Bone marrow (tissue), 2 donors: ENCODE results near the gene SEMA3A.
"Not testable (repeated sequence)": the region's sequence is repeated elsewhere in the genome, so short reads cannot be mapped to it uniquely, and the experiment has no call there.

Experiments used
- DNase-seq, 2 donors: peaks; one replicate each; lab custom pipeline; 2025; lab: John Stamatoyannopoulos, UW

Gene SEMA3A

GRCh38 chr7:84194484-84195271 is at the start of gene SEMA3A:
SEMA3A (minus strand) TSS chr7:84194789; CDS start chr7:84194586, 203 bp downstream.
- DNase-seq, result peak; percentile 7 to 18

DNA sequence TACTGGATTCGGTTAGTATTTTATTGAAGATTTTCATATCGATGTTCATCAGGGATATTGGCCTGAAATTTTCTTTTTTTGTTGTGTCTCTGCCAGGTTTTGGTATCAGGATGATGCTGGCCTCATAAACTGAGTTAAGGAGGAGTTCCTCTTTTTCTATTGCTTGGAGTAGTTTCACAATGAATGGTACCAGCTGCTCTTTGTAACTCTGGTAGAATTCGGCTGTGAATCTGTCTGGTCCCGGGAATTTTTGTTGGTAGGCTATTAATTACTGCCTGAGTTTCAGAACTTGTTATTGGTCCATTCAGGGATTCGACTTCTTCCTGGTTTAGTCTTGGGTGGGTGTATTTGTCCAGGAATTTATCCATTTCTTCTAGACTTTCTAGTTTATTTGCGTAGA is 48.4 kb upstream of the SEMA3A start:
- not testable (repeated sequence) for DNase-seq

DNA sequence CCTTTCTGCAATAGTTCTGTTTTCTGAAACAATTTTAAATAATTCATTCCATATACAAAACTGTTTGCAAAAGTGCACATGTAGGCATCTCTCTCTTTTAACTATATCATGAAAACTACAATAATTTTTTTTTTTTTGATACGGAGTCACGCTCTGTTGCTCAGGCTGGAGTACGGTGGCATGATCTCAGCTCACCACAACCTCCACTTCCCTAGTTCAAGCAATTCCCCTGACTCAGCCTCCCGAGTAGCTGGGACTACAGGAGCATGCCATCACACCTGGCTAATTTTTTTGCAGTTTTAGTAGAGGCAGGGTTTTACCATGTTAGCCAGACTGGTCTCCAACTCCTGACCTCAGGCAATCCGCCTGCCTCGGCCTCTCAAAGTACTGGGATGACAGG is 44.0 kb upstream of the SEMA3A start:
- DNase-seq, result no peak

DNA sequence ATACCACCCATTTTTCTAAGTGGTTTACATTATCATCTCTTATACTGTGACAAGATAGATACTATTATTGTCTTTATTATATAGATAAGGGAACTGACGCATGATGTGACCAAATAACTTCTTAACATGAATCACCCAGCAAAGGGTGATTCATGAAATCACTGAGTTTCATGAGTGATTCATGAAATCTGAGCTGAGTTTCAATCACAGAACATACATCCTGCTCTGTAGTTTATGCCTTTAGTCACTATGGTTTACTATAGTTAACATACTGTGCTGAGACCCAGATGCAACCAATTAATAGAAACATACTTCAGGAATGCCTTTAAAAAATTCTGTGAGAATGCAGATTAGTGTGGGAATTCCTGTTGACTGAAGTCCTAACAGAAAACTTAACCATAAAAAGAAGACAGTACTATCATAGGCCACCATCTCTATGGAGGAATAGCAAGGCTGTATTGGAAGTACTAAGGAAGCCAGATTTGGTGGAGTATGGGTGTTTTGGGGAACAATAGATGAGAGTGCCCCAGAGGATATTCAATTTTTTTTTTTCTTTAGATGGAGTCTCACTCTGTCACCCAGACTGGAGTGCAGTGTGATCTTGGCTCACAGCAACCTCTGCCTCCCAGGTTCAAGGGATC is 43.1 kb upstream of the SEMA3A start:
- no peak for DNase-seq

GRCh38 chr7:84236398-84236797 is 41.8 kb upstream of the SEMA3A start:
- DNase-seq, result no peak

DNA sequence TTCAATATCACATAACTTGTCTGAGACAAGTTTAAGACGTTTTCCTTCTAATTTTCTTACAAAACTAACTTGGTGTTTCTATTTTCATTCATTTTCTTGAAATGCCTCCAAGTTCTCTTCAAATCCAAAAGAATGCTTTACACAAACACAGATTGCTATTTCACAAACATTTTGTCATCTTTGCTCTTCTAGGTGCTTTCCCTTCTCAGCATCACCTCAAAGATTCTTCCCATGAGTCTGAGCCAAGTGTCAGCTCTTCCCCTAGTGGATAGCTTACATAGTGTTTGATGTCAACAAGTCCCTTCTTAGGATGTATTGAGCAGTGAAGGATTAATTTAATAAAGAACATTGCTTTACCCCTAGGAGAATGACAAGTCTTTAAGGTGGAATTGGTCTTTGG is 38.1 kb upstream of the SEMA3A start:
- DNase-seq, result no peak

GRCh38 chr7:84231157-84231556 is 36.6 kb upstream of the SEMA3A start:
- no peak for DNase-seq

- DNase-seq, result no peak
Observed at GRCh38 chr7:84230491-84230890, 35.9 kb upstream of the SEMA3A start.

- no peak for DNase-seq
Observed at GRCh38 chr7:84228526-84228925, 33.9 kb upstream of the SEMA3A start.

DNA sequence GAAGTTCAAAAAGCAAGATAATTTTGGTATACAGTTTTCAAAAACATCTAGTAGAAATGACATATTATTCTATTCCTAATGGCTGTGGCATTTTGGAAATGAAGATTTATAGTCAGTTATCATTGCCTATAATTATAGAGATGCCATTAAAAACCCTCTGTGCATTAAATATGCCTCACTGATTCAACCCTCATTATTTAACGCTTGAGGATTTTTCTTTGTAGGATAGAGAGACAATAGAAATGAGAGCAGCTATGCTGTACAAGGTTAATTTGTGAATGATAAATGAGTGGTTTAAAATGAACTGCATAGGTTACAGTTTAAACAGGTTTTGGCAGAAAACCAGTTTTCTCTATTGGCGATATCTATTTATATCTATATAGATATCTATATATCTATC is 32.2 kb upstream of the SEMA3A start:
- DNase-seq, result no peak

DNA sequence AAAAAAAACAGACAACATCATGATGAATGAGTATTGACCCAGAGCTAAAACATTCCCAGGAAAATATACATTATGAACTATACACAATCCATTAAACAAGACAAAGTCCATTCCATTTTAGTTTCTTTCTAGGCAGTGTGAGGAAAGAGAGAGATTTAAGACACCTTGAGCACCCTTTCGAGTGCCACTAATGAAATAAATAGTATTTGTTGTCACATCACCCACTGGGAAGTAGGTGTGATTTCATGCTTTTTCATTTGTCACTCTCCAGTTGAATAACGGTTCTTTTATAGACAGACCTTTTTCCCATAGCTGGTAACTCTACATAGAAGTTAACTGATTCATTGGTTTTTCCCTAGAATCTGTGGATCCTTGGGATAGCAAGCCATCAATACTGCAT is 29.9 kb upstream of the SEMA3A start:
- no peak for DNase-seq

DNA sequence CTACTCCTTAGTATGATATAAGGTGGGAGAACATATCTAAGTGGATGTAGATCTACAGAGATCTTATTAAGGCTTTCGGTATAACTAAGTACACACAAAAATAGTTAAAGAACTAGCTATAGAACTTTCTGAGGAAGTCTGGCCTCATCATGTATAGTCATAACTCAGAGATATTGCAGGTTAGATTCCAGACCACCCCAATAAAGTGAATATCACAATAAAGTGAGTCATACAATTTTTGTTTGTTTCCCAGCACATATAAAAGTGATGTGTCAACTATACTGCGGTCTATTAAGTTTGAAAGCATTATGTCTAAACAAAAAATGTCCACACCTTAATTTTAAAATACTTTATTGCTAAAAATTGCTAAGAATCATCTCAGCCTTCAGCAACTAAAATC is 24.7 kb upstream of the SEMA3A start:
- no peak for DNase-seq

- no peak for DNase-seq
Observed at GRCh38 chr7:84218681-84219080, 24.1 kb upstream of the SEMA3A start.

DNA sequence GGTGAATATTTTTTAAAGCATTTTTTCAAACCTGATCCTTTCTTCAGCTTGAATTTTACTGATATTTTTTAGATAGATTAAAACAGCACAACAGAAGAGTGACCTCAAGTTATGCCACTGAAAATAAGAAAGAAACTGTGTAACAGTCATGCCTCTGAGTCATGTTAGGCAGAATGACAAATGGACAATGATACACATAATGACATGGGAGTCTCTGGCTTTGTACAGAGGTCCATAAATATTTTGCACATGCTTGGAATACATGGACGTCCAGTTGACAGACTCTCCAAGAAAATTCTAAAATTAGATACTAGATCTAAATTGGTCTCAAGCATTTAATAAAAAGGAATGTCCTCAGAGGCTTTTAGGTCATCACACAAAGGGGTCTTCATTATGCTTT is 21.9 kb upstream of the SEMA3A start:
- DNase-seq, result no peak

GRCh38 chr7:84214757-84215156 is 20.2 kb upstream of the SEMA3A start:
- not testable (repeated sequence) for DNase-seq

DNA sequence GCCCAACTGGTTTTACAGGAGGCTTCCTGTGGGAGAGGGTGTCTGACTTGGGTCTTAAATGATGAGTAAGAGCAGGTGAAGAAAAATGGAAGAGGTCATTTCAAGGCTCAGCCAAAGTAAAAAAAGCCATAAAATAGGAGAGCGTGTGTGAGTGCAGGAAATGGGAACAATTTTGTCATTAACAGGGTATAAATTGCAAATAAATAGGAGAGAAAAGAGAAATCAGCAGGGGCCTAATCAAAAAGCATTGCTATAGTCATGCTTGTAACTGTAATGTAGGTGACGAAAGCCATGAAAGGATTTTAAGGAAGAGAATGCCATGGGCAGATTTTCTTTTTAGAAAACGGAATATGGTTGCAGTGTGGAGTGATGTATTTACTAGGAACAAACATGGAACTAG is 15.7 kb upstream of the SEMA3A start:
- DNase-seq, result no peak

DNA sequence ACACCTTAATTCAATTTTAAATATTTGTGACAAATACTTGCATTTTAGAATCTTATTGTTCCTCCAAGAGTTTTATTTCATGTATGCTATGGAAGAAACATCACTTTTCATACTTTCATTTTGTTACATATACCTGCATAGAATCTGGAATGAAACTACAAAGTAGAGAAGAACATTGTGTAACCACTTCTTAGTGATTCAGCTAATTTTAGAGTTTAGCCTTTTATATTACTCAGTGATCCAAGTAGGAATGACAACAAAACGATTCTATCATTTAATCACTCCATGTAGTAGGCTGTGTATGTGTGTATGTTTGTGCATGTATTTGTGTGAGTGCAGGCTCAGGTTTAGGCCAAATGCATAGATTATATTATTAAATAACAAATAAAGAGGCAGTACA is 14.4 kb upstream of the SEMA3A start:
- DNase-seq, result no peak

GRCh38 chr7:84207615-84208014 is 13.0 kb upstream of the SEMA3A start:
- no peak for DNase-seq

GRCh38 chr7:84207025-84207424 is 12.4 kb upstream of the SEMA3A start:
- DNase-seq, result no peak

- no peak for DNase-seq
Observed at GRCh38 chr7:84204655-84205054, 10.1 kb upstream of the SEMA3A start.

GRCh38 chr7:84202855-84203254 is 8.3 kb upstream of the SEMA3A start:
- no peak for DNase-seq

GRCh38 chr7:84200859-84201258 is 6.3 kb upstream of the SEMA3A start:
- DNase-seq, result no peak

DNA sequence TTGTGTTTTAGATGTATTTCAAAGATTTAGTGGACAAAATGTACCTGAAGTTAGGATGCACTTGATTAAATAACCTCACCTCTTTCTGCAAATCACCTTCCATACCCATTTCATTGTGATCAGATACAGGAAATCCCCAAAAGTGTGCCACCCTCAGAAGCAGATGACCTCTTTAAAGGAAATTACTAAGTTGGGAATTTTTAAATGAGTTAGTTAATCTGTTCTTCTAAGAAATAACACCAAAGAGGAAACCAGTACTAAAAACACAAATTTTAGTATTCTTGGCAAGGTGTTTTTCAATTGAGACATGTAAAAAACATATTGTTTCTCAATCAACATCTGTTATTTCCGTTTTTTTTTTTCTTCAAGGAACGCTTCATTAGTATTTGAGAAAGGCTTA is 4.6 kb upstream of the SEMA3A start:
- DNase-seq, result no peak

GRCh38 chr7:84196084-84196503 is 1.5 kb upstream of the SEMA3A start:
- no peak for DNase-seq
